ENCODE measurements around the gene DCDC2. TPM values are rescaled to one million over a fixed set of nuclear protein-coding genes. Genes with fewer than 3 reads are reported as not detected.

The DCDC2 gene
- total RNA-seq, 2 experiments from 2014 or later, result 0.06 TPM; not detected in 1

- H3K9me2 ChIP-seq (ENCODE audit: insufficient read depth, low read length), result no peaks in the 10 kb centered on the region
- no peak within 1 kb of the TSS for H3K4me2 ChIP-seq (ENCODE audit: low read length)
- POLR2A ChIA-PET, result no interaction called here
- BruUV-seq (replicated peaks), result no TSS peak
- no peak within 1 kb of the TSS for H3K27ac ChIP-seq (ENCODE audit: low read depth, low read length, poor library complexity, severe bottlenecking)
- no peaks in the 10 kb centered on the region for H3K9me3 ChIP-seq (ENCODE audit: low read length)
- DNase-seq (ENCODE audit: low spot score), result no peak
- H2AFZ ChIP-seq (ENCODE audit: low read length), result no peak within 1 kb of the TSS
- intact Hi-C loops (cut with micrococcal nuclease; ENCODE audit: unreplicated experiment), result no loop called here
- no peak for TF ChIP-seq CTCF (conservative IDR thresholded peaks at IDR 0.05; ENCODE audit: low read length)
- no peak for TF ChIP-seq EZH2phosphoT487 (IDR thresholded peaks at IDR 0.05; ENCODE audit: borderline replicate concordance, low read depth, low read length)
- H4K20me1 ChIP-seq (ENCODE audit: insufficient read depth, low read length), result no peaks in the 10 kb centered on the region
- no peak within 1 kb of the TSS for H3K4me3 ChIP-seq (ENCODE audit: low read depth, low read length, poor library complexity, severe bottlenecking)
- no peaks in the 10 kb centered on the region for H3K36me3 ChIP-seq (ENCODE audit: insufficient read depth, low read length)
- H3K4me1 ChIP-seq (ENCODE audit: insufficient read depth, low read length, poor library complexity, severe bottlenecking), result no peaks in the 10 kb centered on the region
- no peaks in the 10 kb centered on the region for H3K79me2 ChIP-seq (ENCODE audit: insufficient read depth, low read depth, low read length)
- CTCF ChIA-PET (ENCODE audit: unreplicated experiment), result no interaction called here
Observed at GRCh38 chr6:24125980-24126379, 231.9 kb downstream of the DCDC2 start, which contains the start of gene NRSN1. Gene NRSN1, plus strand, starts transcription at chr6:24126215. Its CDS starts 8,113 bp downstream, at chr6:24134328.

- no peak overlapping the region for H3K4me2 ChIP-seq (ENCODE audit: low read length)
- no peaks in the 10 kb centered on the region for H3K9me3 ChIP-seq (ENCODE audit: low read length)
- ChIA-PET POLR2A (no interaction called here), CTCF (ENCODE audit: unreplicated experiment) (no interaction called here)
- H3K4me3 ChIP-seq (ENCODE audit: low read depth, low read length, poor library complexity, severe bottlenecking), result no peak overlapping the region
- H3K36me3 ChIP-seq (ENCODE audit: insufficient read depth, low read length), result no peaks in the 10 kb centered on the region
- H3K4me1 ChIP-seq (ENCODE audit: insufficient read depth, low read length, poor library complexity, severe bottlenecking), result no peaks in the 10 kb centered on the region
- no peak overlapping the region for H2AFZ ChIP-seq (ENCODE audit: low read length)
- intact Hi-C loops (cut with micrococcal nuclease; ENCODE audit: unreplicated experiment), result no loop called here
- DNase-seq (ENCODE audit: low spot score), result no peak
- H3K79me2 ChIP-seq (ENCODE audit: insufficient read depth, low read depth, low read length), result no peaks in the 10 kb centered on the region
- no peaks in the 10 kb centered on the region for H3K9me2 ChIP-seq (ENCODE audit: insufficient read depth, low read length)
- BruUV-seq (replicated peaks), result no TSS peak
- TF ChIP-seq EZH2phosphoT487 (IDR thresholded peaks at IDR 0.05; ENCODE audit: borderline replicate concordance, low read depth, low read length), result no peak
- TF ChIP-seq CTCF (conservative IDR thresholded peaks at IDR 0.05; ENCODE audit: low read length), result no peak
- no peaks in the 10 kb centered on the region for H4K20me1 ChIP-seq (ENCODE audit: insufficient read depth, low read length)
- no peak overlapping the region for H3K27ac ChIP-seq (ENCODE audit: low read depth, low read length, poor library complexity, severe bottlenecking)
Observed at GRCh38 chr6:24122139-24122538, 235.7 kb downstream of the DCDC2 start.

Small RNA genes lying within 50 kb of the gene (small RNA-seq; reads per million reads assigned to genes)
- not detected for gene RF00218
- gene RNU6-391P, result not detected

Other genes starting within 250 kb of the DCDC2 start
- not detected in 2 replicates for gene NRSN1, start 231.8 kb downstream of the DCDC2 start, total RNA-seq (2014; rRNA removed; shearing (Covaris generic))
- not detected in 2 replicates for gene NRSN1, start 231.8 kb downstream of the DCDC2 start, total RNA-seq (2022)
- not detected in 2 replicates for gene MRS2, start 44.9 kb upstream of the DCDC2 start, total RNA-seq (2014; rRNA removed; shearing (Covaris generic))
- 0.97 and 1.3 TPM in 2 replicates for gene MRS2, start 44.9 kb upstream of the DCDC2 start, total RNA-seq (2022)
- gene GPLD1, start 131.5 kb upstream of the DCDC2 start, total RNA-seq (2014; rRNA removed; shearing (Covaris generic)), result 52.5 and 55.6 TPM in 2 replicates
- gene GPLD1, start 131.5 kb upstream of the DCDC2 start, total RNA-seq (2022), result 60.7 and 73.7 TPM in 2 replicates
- gene ALDH5A1, start 136.9 kb upstream of the DCDC2 start, total RNA-seq (2014; rRNA removed; shearing (Covaris generic)), result 180 and 199 TPM in 2 replicates
- 260 and 308 TPM in 2 replicates for gene ALDH5A1, start 136.9 kb upstream of the DCDC2 start, total RNA-seq (2022)